Aorta (tissue), 5 donors: ENCODE results near the gene JARID2. TPM values are rescaled to one million over a fixed set of nuclear protein-coding genes. Genes with fewer than 3 reads are reported as not detected.

ENCODE experiments used
- ATAC-seq: fragments of 200-7000 bp; cut with Tn5 transposase; one replicate; pipeline ENCODE4 v1.9.1; 2022; ENCODE audit warnings: moderate library complexity; ENCODE audit not compliant: low FRiP score
- DNase-seq, 2 donors: peaks; one replicate each; pipeline ENCODE4 v3.0.0-alpha.2; 2020
- H3K27ac ChIP-seq, 2 donors: one replicate each; pipeline ENCODE4 v1.5.1; 2013; ENCODE audit warnings: low read length in 2 of 2, mild to moderate bottlenecking in 2 of 2, moderate library complexity in 2 of 2, control low read depth in 1 of 2, inconsistent platforms in 1 of 2, low read depth in 1 of 2
- H3K27me3 ChIP-seq, 2 donors: one replicate each; pipeline ENCODE4 v1.6.1; 2013; ENCODE audit warnings: control low read depth in 1 of 2, low read length in 1 of 2, mild to moderate bottlenecking in 1 of 2, moderate library complexity in 1 of 2; ENCODE audit not compliant: insufficient read depth in 2 of 2, control insufficient read depth in 1 of 2
- H3K36me3 ChIP-seq, 2 donors: one replicate each; pipeline ENCODE4 v1.6.1; 2013; ENCODE audit warnings: control low read depth in 1 of 2, low read length in 1 of 2, mild to moderate bottlenecking in 1 of 2; ENCODE audit not compliant: insufficient read depth in 2 of 2, control insufficient read depth in 1 of 2
- H3K4me1 ChIP-seq, 2 donors: one replicate each; pipeline ENCODE4 v1.6.1; 2013; ENCODE audit warnings: low read length in 2 of 2, control low read depth in 1 of 2, mild to moderate bottlenecking in 1 of 2, moderate library complexity in 1 of 2; ENCODE audit not compliant: insufficient read depth in 2 of 2, control insufficient read depth in 1 of 2
- H3K4me3 ChIP-seq, 2 donors: one replicate each; pipeline ENCODE4 v1.5.1; 2013; ENCODE audit warnings: low read length in 2 of 2, control low read depth in 1 of 2, mild to moderate bottlenecking in 1 of 2
- H3K9me3 ChIP-seq: one replicate; pipeline ENCODE4 v1.6.1; 2013; ENCODE audit warnings: mild to moderate bottlenecking, low read length; ENCODE audit not compliant: control insufficient read depth
- WGBS, 2 donors: extraction: QIAGEN DNeasy Blood & Tissue Kit; methylation state at CpG; one replicate each; pipeline ENCODE4 v1.1.7; 2013; 5-methylcytosine and 5-hydroxymethylcytosine counted together
- intact Hi-C, 2 donors: fragments of 100-400 bp; cut with DNase I; formaldehyde crosslinking; loops; one replicate each; pipeline versions ENCODE4 v1.14.2 to v1.15.0; 2022
- polyA plus RNA-seq, 2 donors: library from polyadenylated mRNA; stranded (reverse); fragments of 200-250 nt; gene quantifications; one replicate each; pipeline ENCODE4 v1.2.3, GENCODE V29; 2013
- total RNA-seq, 2 donors: library from RNA; stranded (reverse); fragmentation: NEBNext Ultra II Directional; extraction: Animal tissue kit (Norgen Biotek cat#: 25700); gene quantifications; one replicate each; pipeline ENCODE4 v1.2.1, GENCODE V29; 2021
- donor health status: healthy with polysubstance abuse.
- donor health status: Bipolar disorder and iron deficiency.
- donor health status: DM: no; HTN: no; CAD: no.
- donor health status: DM: no; HTN: no; CAD: no.
- donor health status: DM: yes; HTN: yes; CAD: no.

The JARID2 gene
- total and polyA plus RNA-seq, 4 donors: 0.88 to 13.0 (median 7.1) TPM

DNA sequence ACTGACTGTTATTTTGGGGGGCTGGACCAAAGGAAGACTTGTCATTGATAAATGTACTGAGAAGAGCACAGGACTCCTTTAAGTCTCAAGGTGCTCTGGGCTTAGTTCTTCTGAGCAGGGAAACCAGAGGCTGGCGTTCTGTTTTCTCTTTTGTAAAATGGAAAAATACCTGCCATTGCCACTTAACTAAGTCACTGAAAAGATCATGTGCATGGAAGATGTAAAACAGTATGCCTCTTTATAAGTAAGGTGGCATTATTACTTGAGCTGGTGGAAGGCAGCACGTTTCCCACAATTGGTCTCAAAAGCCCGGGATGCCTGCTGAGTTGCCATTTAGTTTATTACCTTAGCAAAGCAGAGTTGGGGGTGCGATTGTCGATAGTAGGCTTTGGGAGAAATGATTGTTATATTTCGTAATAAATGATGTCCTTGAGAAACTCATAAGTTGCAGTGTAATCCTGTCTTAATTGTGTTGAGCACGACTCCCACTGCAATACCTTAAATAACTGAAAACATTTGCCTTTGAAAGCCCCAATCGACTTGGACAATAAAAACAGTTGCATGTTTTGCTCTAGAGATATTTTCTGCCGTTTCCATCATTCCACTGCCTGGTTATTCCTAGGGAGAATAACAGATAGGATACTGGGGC lies 3.6 kb downstream of the JARID2 start:
- DNase-seq (no peak), ATAC-seq (no peak)
- Histone ChIP-seq H3K27me3 (no peaks in the 10 kb centered on the region), H3K4me3 (peak overlapping the region; percentile 59 to 100), H3K27ac (peak overlapping the region; percentile 62 to 83), H3K9me3 (no peaks in the 10 kb centered on the region), H3K4me1 (no peaks in the 10 kb centered on the region), H3K36me3 (no peaks in the 10 kb centered on the region)
- intact Hi-C loops: loop anchor here in 1 of 2 donors (5.0 to 10.0 kb wide), 2 partner anchors 193 to 225 kb away; no protein-coding TSS in a partner anchor
- 9 to 10% methylated on average over 9 of the region's 9 CpGs for WGBS, 2 donors

DNA sequence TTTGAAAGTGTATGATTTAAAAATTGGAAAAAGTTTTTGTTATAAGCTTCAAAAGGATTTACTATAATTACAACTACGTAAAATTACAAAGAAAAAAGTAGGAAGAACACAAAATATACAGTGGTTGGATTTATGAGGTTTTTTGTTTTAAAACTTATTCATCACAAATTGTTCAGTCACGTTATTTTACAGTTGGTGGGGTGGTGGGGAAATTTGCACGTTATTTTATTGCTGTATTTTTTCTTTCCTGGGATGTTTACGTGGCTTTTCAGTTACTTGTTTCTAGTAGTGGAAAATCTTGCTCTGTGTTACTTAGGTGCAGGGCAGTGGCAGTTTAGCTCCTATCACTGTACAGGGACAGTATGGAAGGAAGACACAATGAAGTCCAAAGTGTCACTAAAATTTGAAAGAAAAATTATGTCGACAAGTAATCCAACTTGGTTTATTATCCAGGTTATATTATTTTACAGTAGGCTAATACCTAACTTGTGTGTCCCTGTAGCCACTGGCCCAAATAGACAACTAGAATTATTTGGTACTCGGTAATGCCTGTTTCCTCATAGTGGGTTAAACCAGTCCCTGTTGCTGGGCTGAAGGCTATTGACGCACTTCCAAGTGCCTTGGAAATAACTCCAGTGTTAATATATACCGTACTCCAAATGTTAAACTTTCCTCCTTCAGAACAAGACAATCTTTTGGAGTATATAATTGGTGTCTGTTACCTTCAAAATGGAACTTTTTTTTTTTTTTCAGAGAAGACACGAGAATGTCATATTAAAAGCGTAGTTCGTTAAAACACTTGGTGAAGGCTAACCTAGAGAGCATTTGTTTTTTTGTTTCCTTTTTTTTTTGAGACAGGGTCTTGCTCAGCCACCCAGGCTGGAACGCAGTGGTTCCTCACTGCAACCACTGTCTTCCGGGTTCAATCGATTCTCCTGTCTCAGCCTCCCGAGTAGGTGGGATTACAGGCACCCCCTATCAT lies 4.6 kb downstream of the JARID2 start:
- 76 to 79% methylated on average over 15 of the region's 15 CpGs for WGBS, 2 donors
- Histone ChIP-seq H3K27me3 (no peaks in the 10 kb centered on the region), H3K27ac (no peak overlapping the region), H3K36me3 (no peaks in the 10 kb centered on the region), H3K4me3 (no peak overlapping the region), H3K4me1 (no peaks in the 10 kb centered on the region), H3K9me3 (no peaks in the 10 kb centered on the region)
- intact Hi-C loops: no loop called here
- ATAC-seq: no peak
- no peak for DNase-seq

DNA sequence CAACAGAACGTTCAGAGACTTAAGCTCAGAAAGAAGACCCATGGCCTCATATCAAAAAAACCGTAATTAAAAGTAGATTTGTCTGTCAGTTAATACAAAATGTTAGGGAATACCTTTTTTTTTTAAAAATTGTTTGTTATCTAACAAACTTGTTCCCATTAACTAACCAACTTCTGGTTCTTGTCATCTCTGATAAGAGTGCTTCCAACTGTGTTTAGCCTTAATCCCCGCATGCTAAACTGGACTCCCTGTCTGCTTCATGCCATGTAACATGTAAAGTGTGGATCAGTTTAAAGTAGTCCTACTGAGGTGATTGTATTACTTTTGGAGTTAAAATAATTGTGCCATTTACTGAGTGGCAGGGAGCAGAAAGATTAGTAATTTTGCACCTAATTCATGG lies 6.3 kb downstream of the JARID2 start:
- ATAC-seq (no peak), DNase-seq (no peak)
- Histone ChIP-seq H3K4me1 (peaks cover 2 to 3% of the 10 kb centered on the region in 2 donors), H3K4me3 (no peak overlapping the region), H3K27ac (no peak overlapping the region), H3K36me3 (no peaks in the 10 kb centered on the region), H3K27me3 (no peaks in the 10 kb centered on the region), H3K9me3 (no peaks in the 10 kb centered on the region)
- intact Hi-C loops: no loop called here
- 57 to 59% methylated on average over 3 of the region's 3 CpGs for WGBS, 2 donors

DNA sequence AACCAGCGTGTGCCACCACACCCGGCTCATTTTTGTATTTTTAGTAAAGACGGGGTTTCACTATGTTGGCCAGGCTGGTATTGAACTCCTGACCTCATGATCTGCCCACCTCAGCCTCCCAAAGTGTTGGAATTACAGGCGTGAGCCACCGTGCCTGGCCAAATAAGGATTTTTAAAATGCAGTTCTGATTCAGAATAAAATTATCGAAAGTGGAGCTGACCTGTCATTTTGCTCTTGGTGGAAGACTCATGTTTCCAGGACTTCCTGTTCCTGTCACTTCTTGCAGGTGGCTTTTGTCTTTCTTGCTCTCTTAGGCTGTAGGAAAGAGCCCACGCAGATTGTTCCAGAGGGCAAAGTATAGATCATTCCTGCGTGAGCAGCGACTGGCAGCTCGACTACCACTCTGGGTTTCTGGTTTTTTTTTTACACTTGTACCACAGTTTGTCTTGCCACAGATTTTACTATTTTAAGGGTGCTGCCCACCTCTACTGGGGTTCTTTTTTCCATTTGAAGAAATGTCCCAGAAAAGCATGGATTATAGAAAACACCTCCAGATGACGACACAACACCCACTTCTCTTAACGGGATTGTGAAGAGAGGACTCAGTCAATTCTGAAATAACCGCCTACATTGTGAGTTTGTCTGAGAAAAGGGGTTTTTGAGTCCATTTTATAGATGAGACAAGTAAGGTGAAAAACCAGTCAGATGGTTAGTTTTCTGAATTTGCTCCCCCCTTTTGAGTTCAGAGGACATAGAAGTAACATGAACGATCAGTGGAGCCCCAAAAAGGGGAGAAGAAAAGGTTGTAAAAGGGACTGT lies 7.5 kb downstream of the JARID2 start:
- peaks cover 3 to 6% of the 10 kb centered on the region in 2 donors for H3K4me1 ChIP-seq
- 90 to 94% methylated on average over 14 of the region's 14 CpGs for WGBS, 2 donors
- ATAC-seq (no peak), DNase-seq (no peak)
- H3K27me3 ChIP-seq: no peaks in the 10 kb centered on the region
- intact Hi-C loops: no loop called here
- H3K36me3 ChIP-seq: no peaks in the 10 kb centered on the region
- no peak overlapping the region for H3K27ac ChIP-seq
- no peak overlapping the region for H3K4me3 ChIP-seq
- H3K9me3 ChIP-seq: no peaks in the 10 kb centered on the region

DNA sequence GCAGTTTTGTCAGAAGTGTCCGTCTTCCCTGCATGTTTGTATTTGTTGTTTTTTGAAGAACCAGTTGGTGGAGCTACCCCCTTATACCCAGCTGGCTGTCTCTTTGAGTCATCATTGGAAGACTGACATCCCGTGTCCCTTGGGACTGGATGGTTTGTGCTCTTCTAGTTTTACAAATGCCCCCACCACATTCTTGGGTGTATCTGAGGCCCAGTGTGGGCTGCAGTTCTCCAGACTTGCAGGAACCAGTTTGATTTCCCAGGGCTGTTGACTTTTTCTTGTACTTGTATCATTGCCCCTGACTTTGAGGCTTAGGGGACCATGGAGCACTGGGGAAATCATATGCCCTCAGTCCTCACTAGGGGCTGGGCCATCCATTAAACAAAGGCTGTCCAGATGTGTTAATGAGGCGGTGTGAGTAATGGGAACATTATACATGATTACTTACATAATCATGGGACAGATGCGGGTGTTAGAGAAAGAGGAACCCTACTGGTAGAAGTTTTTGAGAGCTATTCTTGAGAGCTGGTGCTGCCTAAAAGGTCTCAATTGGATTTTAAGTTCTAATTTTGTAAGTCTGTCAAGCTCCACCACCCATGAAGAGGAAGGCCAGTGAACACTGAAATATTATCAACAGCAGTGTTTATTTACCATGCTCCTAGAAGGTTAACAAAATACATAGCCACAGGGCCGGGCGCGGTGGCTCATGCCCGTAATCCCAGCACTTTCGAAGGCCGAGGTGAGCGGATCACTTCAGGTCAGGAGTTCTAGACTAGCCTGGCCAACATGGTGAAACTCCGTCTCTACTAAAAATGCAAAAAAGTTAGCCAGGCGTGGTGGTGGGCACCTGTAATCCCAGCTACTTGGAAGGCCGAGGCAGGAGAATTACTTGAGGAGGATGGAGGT lies 8.5 kb downstream of the JARID2 start:
- no peaks in the 10 kb centered on the region for H3K9me3 ChIP-seq
- no peak overlapping the region for H3K27ac ChIP-seq
- no peak for ATAC-seq
- H3K36me3 ChIP-seq: no peaks in the 10 kb centered on the region
- intact Hi-C loops: no loop called here
- no peak overlapping the region for H3K4me3 ChIP-seq
- DNase-seq: no peak
- no peaks in the 10 kb centered on the region for H3K27me3 ChIP-seq
- peaks cover 3 to 6% of the 10 kb centered on the region in 2 donors for H3K4me1 ChIP-seq
- 92% methylated on average over 14 of the region's 14 CpGs for WGBS, 2 donors

DNA sequence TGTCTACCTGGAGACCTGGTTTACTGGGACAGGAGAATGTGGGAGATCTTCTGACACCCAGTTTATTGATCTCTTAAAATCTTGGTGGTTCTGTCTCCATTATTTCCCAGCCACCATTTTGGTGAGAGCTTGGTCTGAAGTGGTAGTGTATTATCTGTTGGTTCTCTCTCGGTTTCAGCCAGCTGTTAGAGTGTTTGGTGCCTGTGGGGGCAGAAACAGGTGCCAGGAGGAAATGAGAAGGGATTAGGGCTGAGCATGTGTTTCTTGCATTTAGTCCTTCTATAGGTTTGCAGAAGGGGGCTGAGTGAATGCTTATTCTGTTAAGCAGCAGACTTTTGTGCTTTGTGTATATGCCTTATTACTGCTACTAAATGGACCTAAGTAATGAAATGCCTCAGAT lies 9.6 kb downstream of the JARID2 start:
- no peak for ATAC-seq
- Histone ChIP-seq H3K36me3 (no peaks in the 10 kb centered on the region), H3K27ac (no peak overlapping the region), H3K9me3 (no peaks in the 10 kb centered on the region), H3K4me1 (peaks cover 6 to 8% of the 10 kb centered on the region in 2 donors), H3K27me3 (no peaks in the 10 kb centered on the region), H3K4me3 (no peak overlapping the region)
- intact Hi-C loops: no loop called here
- WGBS, 2 donors: 89 to 100% methylated on average over 1 of the region's 1 CpG
- no peak for DNase-seq

DNA sequence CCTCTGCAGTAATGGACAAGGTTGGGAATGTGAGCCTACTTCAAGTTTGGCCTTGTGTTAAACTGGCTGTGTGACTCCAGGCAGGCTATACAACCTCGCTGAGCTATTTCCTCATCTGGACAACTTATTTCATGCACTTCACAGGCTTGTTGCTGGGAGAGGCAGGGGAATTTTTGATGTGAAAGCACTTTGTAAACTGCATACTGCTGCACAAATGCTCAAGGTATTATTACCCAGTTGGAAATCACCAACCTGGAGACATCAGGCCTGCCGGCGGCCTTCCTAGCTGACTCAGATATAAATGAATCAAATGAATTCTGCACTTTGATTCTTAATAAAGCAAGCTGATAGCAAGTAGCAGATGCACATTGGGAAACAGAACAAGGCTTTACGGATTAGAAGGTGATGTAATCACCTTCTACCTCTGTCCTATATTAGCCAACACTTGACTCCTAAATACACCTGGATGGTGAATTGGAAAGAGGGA lies 10.1 kb downstream of the JARID2 start:
- ATAC-seq (no peak), DNase-seq (no peak)
- no peaks in the 10 kb centered on the region for H3K27me3 ChIP-seq
- H3K4me1 ChIP-seq: peaks cover 6 to 11% of the 10 kb centered on the region in 2 donors
- intact Hi-C loops: no loop called here
- no peak overlapping the region for H3K27ac ChIP-seq
- no peaks in the 10 kb centered on the region for H3K36me3 ChIP-seq
- WGBS, 2 donors: 86 to 89% methylated on average over 4 of the region's 4 CpGs
- no peaks in the 10 kb centered on the region for H3K9me3 ChIP-seq
- no peak overlapping the region for H3K4me3 ChIP-seq
